Thymus (tissue), 11 donors: Measurements from ENCODE around the gene DEAF1. TPM values are rescaled to one million over a fixed set of nuclear protein-coding genes. Genes with fewer than 3 reads are reported as not detected.

Experiments used
- DNase-seq, 9 donors: peaks; one replicate each; pipeline ENCODE4 v3.0.0-alpha.2; 2013; ENCODE audit warnings: low spot score in 9 of 9, low read depth in 6 of 9, missing footprints in 1 of 9
- H3K27ac ChIP-seq, 2 donors: one replicate each; pipeline ENCODE4 v1.5.1; 2013; ENCODE audit warnings: control low read depth in 1 of 2, low read depth in 1 of 2, low read length in 1 of 2, mild to moderate bottlenecking in 1 of 2, moderate library complexity in 1 of 2
- H3K27me3 ChIP-seq, 2 donors: one replicate each; pipeline ENCODE4 v1.5.1; 2013; ENCODE audit warnings: low read length in 1 of 2; ENCODE audit not compliant: control insufficient read depth in 2 of 2, insufficient read depth in 1 of 2
- H3K36me3 ChIP-seq, 2 donors: one replicate each; pipeline ENCODE4 v1.5.1; 2013; ENCODE audit warnings: low read length in 1 of 2, mild to moderate bottlenecking in 1 of 2, moderate library complexity in 1 of 2; ENCODE audit not compliant: control insufficient read depth in 2 of 2, insufficient read depth in 2 of 2
- H3K4me1 ChIP-seq, 2 donors: one replicate each; pipeline ENCODE4 v1.5.1; 2013; ENCODE audit warnings: low read length in 2 of 2; ENCODE audit not compliant: control insufficient read depth in 2 of 2, insufficient read depth in 2 of 2
- H3K4me3 ChIP-seq, 2 donors: one replicate each; pipeline ENCODE4 v1.5.1; 2013; ENCODE audit warnings: low read length in 2 of 2, control low read depth in 1 of 2, mild to moderate bottlenecking in 1 of 2
- H3K9me3 ChIP-seq, 2 donors: one replicate each; pipeline ENCODE4 v1.5.1; 2013; ENCODE audit warnings: low read length in 1 of 2, mild to moderate bottlenecking in 1 of 2; ENCODE audit not compliant: control insufficient read depth in 2 of 2, insufficient read depth in 1 of 2
- WGBS: extraction: QIAGEN DNeasy Blood & Tissue Kit; methylation state at CpG from one replicate; pipeline ENCODE4 v1.1.7; 2013; 5-methylcytosine and 5-hydroxymethylcytosine counted together
- polyA plus RNA-seq: library from polyadenylated mRNA; stranded (reverse); fragments of 200-250 nt; gene quantifications from one replicate; pipeline ENCODE4 v1.2.3, GENCODE V29; 2013
- total RNA-seq: library from RNA; stranded (reverse); fragments of 120-200 nt; gene quantifications from one replicate; pipeline ENCODE4 v1.2.4, GENCODE V29; 2013
- donor health status: healthy.

The DEAF1 gene
- total and polyA plus RNA-seq, 2 donors = 20.7 to 27.2 TPM

DNA sequence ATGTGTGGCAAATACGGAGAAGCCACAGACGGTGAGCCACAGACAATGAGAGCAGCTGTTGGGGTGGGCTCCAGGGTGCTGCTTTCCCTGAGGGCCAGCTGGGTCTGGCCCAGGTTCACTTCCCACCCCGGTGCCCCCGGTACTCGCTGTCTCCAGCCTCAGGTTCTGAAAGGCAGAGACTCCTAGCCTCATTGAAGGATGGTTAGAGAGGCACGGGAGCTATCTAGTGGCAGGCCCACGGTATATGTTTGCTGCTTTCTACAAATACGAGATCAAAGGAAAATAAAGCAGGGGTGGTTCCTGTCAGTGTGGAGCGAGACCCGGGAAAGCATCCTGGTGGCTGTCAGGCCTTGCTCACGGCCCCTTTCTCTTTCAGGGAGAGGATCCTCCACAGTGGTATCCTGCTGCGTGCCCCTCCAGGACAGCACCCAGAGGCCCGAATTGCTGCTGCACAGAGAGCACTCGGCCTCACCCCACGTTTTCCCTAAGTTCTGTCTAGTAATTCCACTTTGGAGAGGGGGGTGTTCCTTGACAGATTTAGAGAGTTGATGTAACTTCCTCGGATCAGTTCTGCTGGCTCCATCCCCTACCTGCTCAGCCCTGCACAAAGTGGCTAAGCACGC is 3.6 kb upstream of the DEAF1 start:
- no peak for DNase-seq
- Histone ChIP-seq H3K27ac (peak overlapping the region in 1 of 2 donors; percentile 15), H3K9me3 (peaks cover 0 to 2% of the 10 kb centered on the region in 2 donors), H3K4me1 (peaks cover 13 to 29% of the 10 kb centered on the region in 2 donors), H3K27me3 (no peaks in the 10 kb centered on the region), H3K36me3 (peaks cover 30 to 31% of the 10 kb centered on the region in 2 donors), H3K4me3 (no peak overlapping the region)
- 88% methylated on average over 17 of the region's 17 CpGs for WGBS

DNA sequence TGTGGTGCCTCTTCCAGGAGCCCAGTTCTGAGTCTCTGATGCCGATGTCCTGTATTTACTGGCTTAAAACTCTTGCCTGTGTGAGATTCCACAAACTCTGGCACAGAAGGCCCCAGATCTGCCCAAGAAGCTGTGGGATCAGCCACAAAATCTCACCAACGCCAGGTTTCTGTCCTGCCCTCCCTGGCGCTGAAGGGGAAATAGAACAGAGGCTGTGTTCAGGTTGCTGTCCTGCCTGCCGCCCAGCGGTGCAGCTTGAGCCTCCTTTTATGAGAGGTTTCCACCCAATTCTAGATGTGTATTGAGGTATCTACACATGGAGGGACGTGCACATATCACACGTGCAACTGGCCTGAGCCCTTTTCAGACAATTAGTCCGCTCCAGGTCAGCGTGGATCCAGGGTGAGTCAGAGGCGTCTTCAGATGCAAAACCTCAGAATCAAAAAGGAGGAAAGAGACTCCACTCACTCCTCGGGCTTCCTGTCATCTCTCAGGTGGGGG is 2.8 kb upstream of the DEAF1 start:
- no peak for DNase-seq
- 83% methylated on average over 11 of the region's 11 CpGs for WGBS
- H3K27me3 ChIP-seq = no peaks in the 10 kb centered on the region
- H3K9me3 ChIP-seq = peaks cover 0 to 2% of the 10 kb centered on the region in 2 donors
- peaks cover 24 to 30% of the 10 kb centered on the region in 2 donors for H3K36me3 ChIP-seq
- peaks cover 19 to 36% of the 10 kb centered on the region in 2 donors for H3K4me1 ChIP-seq
- H3K27ac ChIP-seq = peak overlapping the region; percentile 38 to 43
- H3K4me3 ChIP-seq = no peak overlapping the region

DNA sequence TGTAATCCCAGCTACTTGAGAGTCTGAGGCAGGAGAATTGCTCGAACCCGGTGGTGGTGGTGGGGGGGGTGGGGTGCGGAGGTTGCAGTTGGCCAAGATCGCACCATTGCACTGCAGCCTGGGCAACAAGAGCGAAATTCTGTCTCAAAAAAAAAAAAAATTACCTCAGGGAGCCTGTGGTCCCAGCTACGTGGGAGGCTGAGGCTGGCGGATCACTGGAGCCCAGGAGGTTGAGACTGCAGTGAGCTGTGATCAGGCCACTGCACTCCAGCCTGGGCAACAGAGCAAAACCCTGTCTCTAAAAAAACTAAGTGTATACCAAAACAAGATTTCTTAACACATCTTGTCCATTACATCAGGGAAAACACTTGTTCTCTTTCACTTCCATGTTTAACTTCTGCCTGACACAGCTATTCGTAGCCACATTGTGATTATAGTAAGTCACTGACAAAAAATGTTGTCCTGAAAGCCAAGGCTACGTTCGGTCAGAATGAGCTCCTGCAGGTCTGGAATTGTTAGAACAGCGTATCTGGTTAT is 2.0 kb upstream of the DEAF1 start:
- peaks cover 19 to 45% of the 10 kb centered on the region in 2 donors for H3K4me1 ChIP-seq
- H3K36me3 ChIP-seq = peaks cover 15 to 24% of the 10 kb centered on the region in 2 donors
- peaks cover 0 to 2% of the 10 kb centered on the region in 2 donors for H3K9me3 ChIP-seq
- H3K4me3 ChIP-seq = no peak overlapping the region
- DNase-seq = no peak
- peak overlapping the region in 1 of 2 donors; percentile 43 for H3K27ac ChIP-seq
- H3K27me3 ChIP-seq = no peaks in the 10 kb centered on the region
- WGBS = 92% methylated on average over 11 of the region's 11 CpGs

DNA sequence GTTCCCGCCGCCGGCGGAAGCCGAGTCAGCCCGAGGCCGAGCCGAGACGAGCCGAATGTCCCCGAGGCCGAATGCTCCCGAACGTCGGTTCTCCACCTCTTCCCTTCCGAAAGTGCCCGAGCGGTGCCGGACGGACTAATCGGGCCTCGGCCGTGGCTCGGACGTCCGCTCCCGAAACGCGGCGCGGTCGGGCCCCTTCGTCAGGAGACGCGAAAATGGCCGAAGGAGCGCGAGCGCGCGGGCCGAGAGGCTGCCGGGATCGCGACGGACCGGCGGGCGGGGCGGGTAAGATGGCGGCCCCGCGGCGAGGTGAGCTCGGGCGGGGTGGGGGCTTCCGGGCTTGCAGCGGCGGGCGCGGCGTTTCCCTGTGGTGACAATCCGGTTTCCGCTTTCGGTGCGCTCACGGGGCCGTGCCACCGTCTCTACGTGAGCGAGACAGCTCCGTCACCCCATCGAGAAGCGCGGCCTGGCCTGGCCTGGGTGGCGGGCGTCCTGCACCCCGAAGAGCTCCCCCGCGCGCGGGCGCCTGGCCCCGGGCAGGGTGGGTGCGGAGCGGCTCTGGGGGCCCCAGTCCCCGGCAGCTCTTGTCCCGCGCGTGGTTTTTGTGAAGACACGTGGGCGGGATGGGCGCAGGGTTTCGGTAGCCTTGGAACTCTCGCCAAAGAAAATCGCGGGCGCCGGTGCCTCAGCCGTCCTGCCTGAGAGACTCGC is 671 bp upstream of the DEAF1 start, which contains the start of gene TMEM80:
TSS of gene TMEM80 (plus strand) at position 279 of the 711 bp plus-strand sequence. CDS start at position 291, 12 bp downstream.
- peaks cover 19 to 58% of the 10 kb centered on the region in 2 donors for H3K4me1 ChIP-seq
- H3K4me3 ChIP-seq = peak within 1 kb of the TSS; percentile 82 to 95
- peaks cover 0 to 2% of the 10 kb centered on the region in 2 donors for H3K9me3 ChIP-seq
- WGBS = under 1% methylated on average over 101 of the region's 101 CpGs
- H3K27ac ChIP-seq = peak within 1 kb of the TSS; percentile 100
- peak; percentile 78 to 97 (median 90) for DNase-seq
- no peaks in the 10 kb centered on the region for H3K27me3 ChIP-seq
- peaks cover 15 to 22% of the 10 kb centered on the region in 2 donors for H3K36me3 ChIP-seq

- WGBS = under 1% methylated on average over 25 of the region's 25 CpGs
- peaks cover 19 to 62% of the 10 kb centered on the region in 2 donors for H3K4me1 ChIP-seq
- H3K4me3 ChIP-seq = peak overlapping the region; percentile 82 to 95
- H3K27ac ChIP-seq = peak overlapping the region; percentile 100
- peaks cover 15 to 20% of the 10 kb centered on the region in 2 donors for H3K36me3 ChIP-seq
- peaks cover 0 to 2% of the 10 kb centered on the region in 2 donors for H3K9me3 ChIP-seq
- H3K27me3 ChIP-seq = no peaks in the 10 kb centered on the region
- no peak for DNase-seq
Measured at GRCh38 chr11:695288-695537, 191 bp upstream of the DEAF1 start.

DNA sequence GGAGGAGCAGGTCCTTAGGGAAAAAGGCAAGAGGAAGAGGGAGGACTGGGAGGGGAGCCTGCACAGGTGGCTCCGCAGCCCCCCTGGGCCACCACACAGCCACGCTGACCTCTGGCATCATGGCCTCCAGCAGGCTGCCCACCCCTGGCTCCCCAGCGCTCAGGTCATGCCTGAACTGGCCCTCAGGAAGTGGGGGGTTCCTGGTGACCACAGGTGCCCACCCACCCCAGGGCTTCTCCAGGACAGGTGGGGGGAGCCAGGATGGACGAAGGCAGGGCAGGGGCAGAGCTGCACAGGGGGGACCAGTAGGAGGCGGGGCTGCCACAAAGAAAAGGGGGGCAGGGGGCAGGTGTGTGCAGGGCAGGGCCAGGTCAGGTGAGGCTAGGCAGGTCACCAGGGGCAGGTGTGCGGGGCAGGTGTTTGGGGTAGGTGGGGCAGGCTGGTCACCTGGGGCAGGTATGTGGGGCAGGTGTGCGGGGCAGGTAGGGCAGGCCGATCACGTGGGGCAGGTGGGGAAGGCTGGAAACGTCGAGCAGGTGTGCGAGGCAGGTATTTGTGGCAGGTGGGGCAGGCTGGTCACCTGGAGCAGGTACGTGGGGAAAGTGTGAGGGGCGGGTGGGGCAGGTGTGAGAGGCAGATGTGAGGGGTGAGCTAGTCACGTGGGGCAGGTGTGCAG is 997 bp downstream of the DEAF1 start:
- Histone ChIP-seq H3K36me3 (peaks cover 18% of the 10 kb centered on the region in 2 donors), H3K27me3 (no peaks in the 10 kb centered on the region), H3K27ac (peak overlapping the region; percentile 3 to 73), H3K9me3 (peaks cover 0 to 2% of the 10 kb centered on the region in 2 donors), H3K4me3 (peak overlapping the region; percentile 24 to 82), H3K4me1 (peaks cover 19 to 69% of the 10 kb centered on the region in 2 donors)
- 68% methylated on average over 15 of the region's 15 CpGs for WGBS
- DNase-seq = no peak

DNA sequence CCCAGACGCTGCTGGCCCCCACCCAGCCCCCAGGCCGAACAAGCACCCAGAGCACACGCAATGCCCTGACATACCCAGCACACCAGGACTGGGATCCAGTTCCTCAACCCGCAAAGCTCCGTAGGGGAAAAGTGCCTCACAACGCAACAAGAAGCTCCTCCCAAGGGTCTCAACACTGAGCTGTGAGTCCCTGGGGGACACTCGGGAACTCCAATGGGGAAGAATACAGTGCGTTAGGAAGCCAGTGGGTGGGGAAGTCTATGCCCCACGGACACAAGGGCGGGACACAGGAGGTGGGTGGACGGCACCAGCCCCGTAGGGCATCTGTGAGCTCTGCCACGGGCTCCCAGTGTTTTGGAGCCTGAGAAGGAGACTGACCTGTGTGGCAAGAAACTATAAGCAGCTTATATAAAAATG is 1.6 kb downstream of the DEAF1 start:
- H3K9me3 ChIP-seq = peaks cover 0 to 2% of the 10 kb centered on the region in 2 donors
- peak overlapping the region in 1 of 2 donors; percentile 24 for H3K4me3 ChIP-seq
- H3K27ac ChIP-seq = peak overlapping the region; percentile 15 to 73
- peaks cover 19 to 72% of the 10 kb centered on the region in 2 donors for H3K4me1 ChIP-seq
- no peak for DNase-seq
- H3K36me3 ChIP-seq = peaks cover 20% of the 10 kb centered on the region in 2 donors
- 77% methylated on average over 13 of the region's 13 CpGs for WGBS
- H3K27me3 ChIP-seq = no peaks in the 10 kb centered on the region

DNA sequence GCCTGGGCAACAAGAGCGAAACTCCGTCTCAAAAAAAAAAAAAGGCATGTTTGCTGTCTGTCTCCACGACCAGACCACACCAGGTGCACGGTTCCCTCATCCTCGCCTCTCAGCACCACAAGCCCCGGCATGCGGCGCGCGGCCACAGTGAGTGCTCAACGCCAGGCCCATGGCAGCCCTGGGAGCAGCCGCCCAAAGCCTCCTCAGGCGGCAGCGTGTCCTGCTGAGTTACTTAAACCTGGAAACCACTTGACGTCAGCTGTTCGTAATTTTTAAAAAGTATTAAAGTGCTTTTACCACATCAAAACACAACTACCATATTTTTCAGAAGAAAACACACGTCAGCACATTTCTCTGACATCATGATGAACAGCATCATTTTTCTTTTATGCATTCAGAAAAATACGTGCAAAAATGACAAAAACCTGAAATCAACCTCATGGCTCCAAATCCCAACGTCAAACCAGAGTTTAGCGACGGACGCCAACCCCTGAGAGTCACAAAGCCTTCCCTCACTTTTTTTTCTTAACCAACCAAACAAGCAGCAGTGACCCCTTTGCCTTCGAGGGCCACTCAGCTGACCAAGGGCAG is 2.1 kb downstream of the DEAF1 start:
- peaks cover 0 to 2% of the 10 kb centered on the region in 2 donors for H3K9me3 ChIP-seq
- 88% methylated on average over 23 of the region's 23 CpGs for WGBS
- peaks cover 25% of the 10 kb centered on the region in 2 donors for H3K36me3 ChIP-seq
- peaks cover 19 to 67% of the 10 kb centered on the region in 2 donors for H3K4me1 ChIP-seq
- DNase-seq = peak in 5 of 9 donors; percentile 16 to 68 (median 47)
- no peaks in the 10 kb centered on the region for H3K27me3 ChIP-seq
- H3K4me3 ChIP-seq = peak overlapping the region in 1 of 2 donors; percentile 24
- peak overlapping the region; percentile 15 to 73 for H3K27ac ChIP-seq
